Activated CD4-positive, CD25-positive, alpha-beta regulatory T cell treated with anti-CD3 and anti-CD28 coated beads, Interleukin-2, amount 50 U/mL, for 16 hours (primary cell): ENCODE results near the gene PPP3CA.
A peak's percentile ranks its signal among the peaks of the same experiment; 100 is the strongest.
"Not testable (repeated sequence)": the region's sequence is repeated elsewhere in the genome, so short reads cannot be mapped to it uniquely, and the experiment has no call there.

Source experiments
- DNase-seq: peaks from one replicate; pipeline ENCODE4 v3.0.0-alpha.2; 2020; ENCODE audit warnings: low read depth, low spot score

PPP3CA gene

GRCh38 chr4:101217353-101218031 lies 129.8 kb downstream of the PPP3CA start:
- DNase-seq, result no peak

- DNase-seq, result no peak
Observed at GRCh38 chr4:101211146-101211553, 136.2 kb downstream of the PPP3CA start.

GRCh38 chr4:101210331-101210730 lies 137.0 kb downstream of the PPP3CA start:
- no peak for DNase-seq

GRCh38 chr4:101208171-101208570 lies 139.2 kb downstream of the PPP3CA start:
- DNase-seq, result no peak

- peak; percentile 1 for DNase-seq
Observed at GRCh38 chr4:101205916-101206315, 141.4 kb downstream of the PPP3CA start.

- DNase-seq, result no peak
Observed at GRCh38 chr4:101201421-101201820, 145.9 kb downstream of the PPP3CA start.

- DNase-seq, result no peak
Observed at GRCh38 chr4:101200561-101200960, 146.8 kb downstream of the PPP3CA start.

- no peak for DNase-seq
Observed at GRCh38 chr4:101199507-101200285, 147.6 kb downstream of the PPP3CA start.

GRCh38 chr4:101198682-101199339 lies 148.5 kb downstream of the PPP3CA start:
- no peak for DNase-seq

GRCh38 chr4:101197350-101197749 lies 150.0 kb downstream of the PPP3CA start:
- no peak for DNase-seq

- DNase-seq, result no peak
Observed at GRCh38 chr4:101192244-101192643, 155.1 kb downstream of the PPP3CA start.

GRCh38 chr4:101191302-101192098 lies 155.8 kb downstream of the PPP3CA start:
- DNase-seq, result no peak

- no peak for DNase-seq
Observed at GRCh38 chr4:101190751-101191150, 156.6 kb downstream of the PPP3CA start.

- no peak for DNase-seq
Observed at GRCh38 chr4:101188906-101189305, 158.4 kb downstream of the PPP3CA start.

GRCh38 chr4:101187841-101188240 lies 159.5 kb downstream of the PPP3CA start:
- no peak for DNase-seq

GRCh38 chr4:101186567-101187184 lies 160.7 kb downstream of the PPP3CA start:
- DNase-seq, result no peak

GRCh38 chr4:101184668-101185067 lies 162.7 kb downstream of the PPP3CA start:
- no peak for DNase-seq

- no peak for DNase-seq
Observed at GRCh38 chr4:101183666-101184373, 163.5 kb downstream of the PPP3CA start.

- DNase-seq, result no peak
Observed at GRCh38 chr4:101183221-101183620, 164.1 kb downstream of the PPP3CA start.

- not testable (repeated sequence) for DNase-seq
Observed at GRCh38 chr4:101182688-101183087, 164.6 kb downstream of the PPP3CA start.

GRCh38 chr4:101178731-101179130 lies 168.6 kb downstream of the PPP3CA start:
- DNase-seq, result no peak
